ENCODE data around the gene GPR78.

DNA sequence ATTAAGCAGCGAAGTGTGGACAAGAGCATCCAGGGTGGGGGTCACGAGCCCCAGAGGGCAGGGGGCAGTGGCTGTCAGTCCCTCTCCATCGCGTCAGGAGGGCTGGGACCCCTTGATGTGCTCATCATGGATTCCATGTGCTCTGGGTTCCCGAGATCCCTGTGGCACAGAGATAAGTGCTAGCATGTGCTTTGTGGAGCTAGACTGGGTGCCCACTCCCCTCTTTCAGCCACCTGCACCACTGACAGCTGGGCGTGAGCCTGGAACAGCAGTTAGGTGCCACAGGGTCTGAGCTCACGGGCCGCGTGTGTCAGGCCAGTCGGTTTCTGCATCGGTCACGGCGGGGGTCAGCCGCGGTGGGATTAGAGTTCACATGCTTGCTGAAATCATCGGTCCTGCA is 36.6 kb downstream of the GPR78 start:
- TF ChIP-seq CTCF (IDR thresholded peaks at IDR 0.05) (no peak), POLR2A (IDR thresholded peaks at IDR 0.05) (no peak), POLR2AphosphoS5 (IDR thresholded peaks at IDR 0.05) (no peak), EP300 (IDR thresholded peaks at IDR 0.05) (no peak)
